Measurements from ENCODE around the gene TXNRD1. TPM values are rescaled to one million over a fixed set of nuclear protein-coding genes. Genes with fewer than 3 reads are reported as not detected.

Gene TXNRD1
- total RNA-seq, 1 donor from 2014 or later: 74.7 TPM

DNA sequence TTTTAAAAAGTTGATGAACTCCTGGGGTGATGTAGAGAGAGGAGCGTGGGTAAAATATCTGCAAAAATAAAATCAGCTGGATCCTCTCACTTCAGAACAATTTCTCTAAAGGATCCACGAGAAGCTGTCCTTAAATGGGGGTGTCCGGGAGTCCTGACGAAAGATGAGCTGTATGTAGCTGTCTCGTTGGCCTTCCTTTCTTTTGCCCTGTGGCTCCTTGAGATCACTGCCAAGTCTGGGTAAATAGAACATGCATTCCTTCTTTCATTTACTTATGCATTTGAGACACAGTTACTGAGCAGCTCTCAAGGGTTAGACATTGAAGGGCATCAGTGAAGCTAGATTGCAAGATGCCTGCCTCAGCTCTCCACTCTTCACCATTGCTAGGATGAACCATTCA lies 35.2 kb upstream of the TXNRD1 start:
- Mint-ChIP-seq H3K36me3 (no peaks in the 10 kb centered on the region), H3K9me3 (peaks cover 12% of the 10 kb centered on the region), H3K27ac (no peak overlapping the region), H3K4me1 (peaks cover 27% of the 10 kb centered on the region), H3K27me3 (ENCODE audit: low read depth) (peaks cover 2% of the 10 kb centered on the region), H3K4me3 (no peak overlapping the region)
- DNase-seq (ENCODE audit: low spot score in 2 of 2, unreplicated experiment in 2 of 2): no peak
- TF ChIP-seq, protein P1, sequence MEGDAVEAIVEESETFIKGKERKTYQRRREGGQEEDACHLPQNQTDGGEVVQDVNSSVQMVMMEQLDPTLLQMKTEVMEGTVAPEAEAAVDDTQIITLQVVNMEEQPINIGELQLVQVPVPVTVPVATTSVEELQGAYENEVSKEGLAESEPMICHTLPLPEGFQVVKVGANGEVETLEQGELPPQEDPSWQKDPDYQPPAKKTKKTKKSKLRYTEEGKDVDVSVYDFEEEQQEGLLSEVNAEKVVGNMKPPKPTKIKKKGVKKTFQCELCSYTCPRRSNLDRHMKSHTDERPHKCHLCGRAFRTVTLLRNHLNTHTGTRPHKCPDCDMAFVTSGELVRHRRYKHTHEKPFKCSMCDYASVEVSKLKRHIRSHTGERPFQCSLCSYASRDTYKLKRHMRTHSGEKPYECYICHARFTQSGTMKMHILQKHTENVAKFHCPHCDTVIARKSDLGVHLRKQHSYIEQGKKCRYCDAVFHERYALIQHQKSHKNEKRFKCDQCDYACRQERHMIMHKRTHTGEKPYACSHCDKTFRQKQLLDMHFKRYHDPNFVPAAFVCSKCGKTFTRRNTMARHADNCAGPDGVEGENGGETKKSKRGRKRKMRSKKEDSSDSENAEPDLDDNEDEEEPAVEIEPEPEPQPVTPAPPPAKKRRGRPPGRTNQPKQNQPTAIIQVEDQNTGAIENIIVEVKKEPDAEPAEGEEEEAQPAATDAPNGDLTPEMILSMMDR (IDR thresholded peaks at IDR 0.05; ENCODE audit: unreplicated experiment): no peak

DNA sequence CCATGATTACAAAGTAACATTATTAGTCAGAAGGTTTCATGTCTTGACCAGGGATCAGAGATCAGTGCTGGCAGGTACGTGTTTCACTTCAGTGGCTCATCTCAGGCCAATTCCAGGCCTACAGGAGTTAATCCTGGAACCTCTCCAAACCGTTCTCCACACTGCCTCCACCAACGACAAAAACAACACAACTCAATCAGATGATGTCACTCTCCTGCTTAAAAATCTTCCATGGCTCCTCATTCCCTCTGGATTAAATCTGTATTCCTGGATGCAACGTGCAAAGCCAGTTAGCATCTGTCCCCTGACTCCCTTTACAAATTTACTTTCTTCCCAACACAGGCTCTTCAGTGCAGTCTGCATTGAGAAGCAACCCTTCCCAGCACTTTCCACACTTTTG lies 34.3 kb upstream of the TXNRD1 start:
- H3K27me3 Mint-ChIP-seq (ENCODE audit: low read depth): peaks cover 2% of the 10 kb centered on the region
- peaks cover 12% of the 10 kb centered on the region for H3K9me3 Mint-ChIP-seq
- DNase-seq (ENCODE audit: low spot score in 2 of 2, unreplicated experiment in 2 of 2): no peak
- peaks cover 27% of the 10 kb centered on the region for H3K4me1 Mint-ChIP-seq
- TF ChIP-seq, protein P1 (IDR thresholded peaks at IDR 0.05; ENCODE audit: unreplicated experiment): no peak
- no peak overlapping the region for H3K27ac Mint-ChIP-seq
- no peak overlapping the region for H3K4me3 Mint-ChIP-seq
- H3K36me3 Mint-ChIP-seq: no peaks in the 10 kb centered on the region

- Mint-ChIP-seq H3K9me3 (peaks cover 12% of the 10 kb centered on the region), H3K36me3 (no peaks in the 10 kb centered on the region), H3K4me1 (peaks cover 21% of the 10 kb centered on the region), H3K27ac (no peak overlapping the region), H3K4me3 (no peak overlapping the region), H3K27me3 (ENCODE audit: low read depth) (peaks cover 2% of the 10 kb centered on the region)
- DNase-seq (ENCODE audit: low spot score in 2 of 2, unreplicated experiment in 2 of 2): no peak
- TF ChIP-seq, protein P1 (IDR thresholded peaks at IDR 0.05; ENCODE audit: unreplicated experiment): no peak
Observed at GRCh38 chr12:104182144-104182543, 33.4 kb upstream of the TXNRD1 start.

GRCh38 chr12:104182621-104183378 lies 32.8 kb upstream of the TXNRD1 start:
- no peak for DNase-seq (ENCODE audit: low spot score in 2 of 2, unreplicated experiment in 2 of 2)
- no peak overlapping the region for H3K27ac Mint-ChIP-seq
- peaks cover 12% of the 10 kb centered on the region for H3K9me3 Mint-ChIP-seq
- TF ChIP-seq, protein P1 (IDR thresholded peaks at IDR 0.05; ENCODE audit: unreplicated experiment): no peak
- H3K4me1 Mint-ChIP-seq: peaks cover 15% of the 10 kb centered on the region
- peaks cover 2% of the 10 kb centered on the region for H3K27me3 Mint-ChIP-seq (ENCODE audit: low read depth)
- no peak overlapping the region for H3K4me3 Mint-ChIP-seq
- no peaks in the 10 kb centered on the region for H3K36me3 Mint-ChIP-seq

DNA sequence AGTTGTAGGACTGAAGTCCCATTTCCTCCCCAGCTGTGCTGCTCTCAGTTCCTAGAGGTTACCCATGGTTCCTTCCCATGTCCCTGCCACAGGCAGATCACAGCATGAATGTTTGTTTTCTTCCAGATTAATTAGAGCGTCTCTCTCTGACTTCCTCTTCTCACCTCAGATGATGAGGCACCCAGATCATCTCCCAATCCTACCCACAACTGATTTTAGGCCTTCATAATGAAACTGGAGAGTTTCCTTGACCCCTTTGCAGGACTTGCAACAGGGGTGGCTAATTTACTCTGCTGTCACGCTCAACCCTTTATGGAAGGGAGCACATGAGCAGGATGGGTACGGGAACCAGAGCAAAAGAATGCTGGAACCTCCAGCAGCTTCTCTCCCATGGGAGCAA lies 32.1 kb upstream of the TXNRD1 start:
- Mint-ChIP-seq H3K27ac (no peak overlapping the region), H3K27me3 (ENCODE audit: low read depth) (peaks cover 2% of the 10 kb centered on the region), H3K36me3 (peaks cover under 1% of the 10 kb centered on the region), H3K4me3 (no peak overlapping the region), H3K4me1 (peaks cover 8% of the 10 kb centered on the region), H3K9me3 (peaks cover 14% of the 10 kb centered on the region)
- TF ChIP-seq, protein P1 (IDR thresholded peaks at IDR 0.05; ENCODE audit: unreplicated experiment): no peak
- no peak for DNase-seq (ENCODE audit: low spot score in 2 of 2, unreplicated experiment in 2 of 2)
